Lower lobe of right lung (tissue), 2 donors: Measurements from ENCODE around the gene PCID2. TPM values are rescaled to one million over a fixed set of nuclear protein-coding genes. Genes with fewer than 3 reads are reported as not detected.

Source experiments
- ATAC-seq, 2 donors: fragments of 200-7000 bp; cut with Tn5 transposase; one replicate each; pipeline ENCODE4 v1.9.1; 2020 to 2022; ENCODE audit warnings: mild to moderate bottlenecking in 2 of 2, moderate library complexity in 2 of 2
- DNase-seq: peaks from one replicate; pipeline ENCODE4 v3.0.0-alpha.2; 2020
- H3K27ac ChIP-seq: fragments of 200-600 bp; one replicate; pipeline ENCODE4 v1.8.0; 2022
- H3K27me3 ChIP-seq: fragments of 200-600 bp; one replicate; pipeline ENCODE4 v1.8.0; 2022; ENCODE audit warnings: low read depth
- H3K36me3 ChIP-seq: fragments of 200-600 bp; one replicate; pipeline ENCODE4 v1.8.0; 2022; ENCODE audit warnings: mild to moderate bottlenecking
- H3K4me1 ChIP-seq: fragments of 200-600 bp; one replicate; pipeline ENCODE4 v1.8.0; 2022
- H3K4me3 ChIP-seq: fragments of 200-600 bp; one replicate; pipeline ENCODE4 v1.8.0; 2022; ENCODE audit warnings: mild to moderate bottlenecking
- H3K9me3 ChIP-seq: fragments of 200-600 bp; one replicate; pipeline ENCODE4 v1.8.0; 2022
- CTCF ChIP-seq: fragments of 200-600 bp; IDR thresholded peaks from one replicate; pipeline ENCODE4 v1.8.0; 2022; ENCODE audit warnings: antibody characterized with exemption, mild to moderate bottlenecking
- intact Hi-C: fragments of 100-400 bp; cut with DNase I; formaldehyde crosslinking; loops from one replicate; pipeline ENCODE4 v1.11.0; 2022
- total RNA-seq: library from RNA; stranded (reverse); fragmentation: NEBNext Ultra II Directional; extraction: Animal tissue kit (Norgen Biotek cat#: 25700); gene quantifications from one replicate; pipeline ENCODE4 v1.2.1, GENCODE V29; 2021
- donor health status: DM: no; HTN: yes; CAD: no; lungs with severe emphysema.

PCID2 gene
- total RNA-seq, 1 donor from 2014 or later = 35.1 TPM

DNA sequence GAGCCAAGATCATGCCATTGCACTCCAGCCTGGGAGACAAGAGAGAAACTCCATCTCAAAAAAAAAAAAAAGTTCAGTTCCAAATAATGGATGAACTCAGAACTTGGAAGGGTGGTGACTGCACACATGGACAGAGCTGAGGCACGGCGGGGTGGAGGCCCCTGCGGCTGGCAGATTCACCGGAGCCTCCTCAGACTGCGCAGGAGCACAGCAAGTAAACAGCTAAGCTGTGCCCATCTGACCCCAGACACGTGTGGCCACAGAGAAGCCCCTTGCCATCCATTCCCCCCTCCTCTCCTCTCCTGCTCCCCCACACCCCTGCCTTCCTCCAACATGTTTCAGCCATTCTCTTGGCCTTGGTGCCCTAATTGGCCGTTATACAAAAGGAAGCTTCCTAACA lies 65.6 kb downstream of the PCID2 start:
- Histone ChIP-seq H3K9me3 (no peaks in the 10 kb centered on the region), H3K4me1 (no peaks in the 10 kb centered on the region), H3K27me3 (no peaks in the 10 kb centered on the region), H3K36me3 (no peaks in the 10 kb centered on the region), H3K4me3 (no peak overlapping the region), H3K27ac (no peak overlapping the region)
- no peak for TF ChIP-seq CTCF
- intact Hi-C loops = no loop called here
- DNase-seq (no peak), ATAC-seq (no peak)

DNA sequence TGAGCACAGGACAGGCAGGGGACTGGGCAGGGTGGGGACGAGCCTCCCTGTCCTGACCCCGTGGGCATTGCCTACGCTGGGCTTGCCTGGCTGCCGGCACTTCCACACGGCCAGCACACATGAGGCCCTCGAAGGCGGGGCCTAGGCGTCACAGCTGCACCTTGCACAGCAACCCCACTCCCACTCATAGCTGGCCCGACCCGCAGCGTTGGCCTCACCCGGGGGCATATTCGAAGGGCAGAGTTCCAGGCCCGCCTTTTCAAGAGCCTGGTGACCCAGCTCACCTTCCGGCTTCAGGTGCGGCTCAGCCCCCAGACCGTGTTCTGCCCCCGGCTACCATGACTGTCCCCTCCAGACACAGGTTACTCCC lies 66.9 kb downstream of the PCID2 start:
- intact Hi-C loops = no loop called here
- peak; percentile 40 for DNase-seq
- Histone ChIP-seq H3K4me1 (no peaks in the 10 kb centered on the region), H3K4me3 (no peak overlapping the region), H3K36me3 (no peaks in the 10 kb centered on the region), H3K9me3 (no peaks in the 10 kb centered on the region), H3K27ac (no peak overlapping the region), H3K27me3 (no peaks in the 10 kb centered on the region)
- ATAC-seq = no peak
- no peak for TF ChIP-seq CTCF

DNA sequence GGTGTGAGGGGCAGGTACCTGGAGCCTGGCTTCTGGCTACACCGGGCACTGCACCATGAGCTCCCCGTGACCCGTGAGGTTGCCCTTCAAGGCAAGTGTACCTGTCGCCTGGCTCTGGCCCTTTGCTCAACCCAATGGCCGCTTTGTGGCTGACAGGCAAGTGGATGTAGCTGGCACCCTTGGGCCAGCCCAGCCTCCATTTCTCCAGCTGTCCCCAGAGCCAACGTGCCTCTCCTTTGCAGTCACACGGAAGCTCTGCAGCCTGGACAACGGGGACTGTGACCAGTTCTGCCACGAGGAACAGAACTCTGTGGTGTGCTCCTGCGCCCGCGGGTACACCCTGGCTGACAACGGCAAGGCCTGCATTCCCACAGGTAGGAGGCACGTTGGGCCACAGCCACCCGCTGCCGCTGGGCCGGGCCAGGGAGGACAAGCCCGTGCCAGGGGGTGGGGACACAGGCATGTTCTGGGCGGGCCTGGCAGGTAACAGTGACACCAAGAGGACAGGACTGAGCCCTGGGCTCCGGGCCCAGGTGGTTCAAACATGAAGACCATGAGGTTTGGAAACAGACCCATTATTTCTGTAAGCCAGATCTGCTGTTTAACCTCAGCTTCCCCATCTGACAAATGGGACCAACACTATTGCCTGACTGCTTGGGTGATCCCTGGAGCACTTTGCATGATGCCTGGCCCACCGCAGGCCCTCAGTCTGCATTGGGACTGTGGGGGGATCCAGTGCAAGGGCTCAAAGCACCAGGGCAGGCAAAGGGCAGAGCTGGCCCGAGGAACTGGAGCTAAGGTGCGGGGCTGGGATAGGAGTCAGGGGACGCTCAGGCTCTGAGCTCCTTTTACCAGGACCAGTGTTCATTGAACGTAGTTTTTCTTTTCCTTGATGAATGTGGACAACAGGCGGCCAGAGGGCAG lies 67.5 kb downstream of the PCID2 start:
- intact Hi-C loops = no loop called here
- H3K4me3 ChIP-seq = no peak overlapping the region
- H3K27ac ChIP-seq = no peak overlapping the region
- H3K9me3 ChIP-seq = no peaks in the 10 kb centered on the region
- DNase-seq = peak; percentile 35
- TF ChIP-seq CTCF = no peak
- H3K27me3 ChIP-seq = no peaks in the 10 kb centered on the region
- ATAC-seq = peak in 1 of 2 donors; percentile 34
- H3K4me1 ChIP-seq = no peaks in the 10 kb centered on the region
- no peaks in the 10 kb centered on the region for H3K36me3 ChIP-seq

- H3K27me3 ChIP-seq = no peaks in the 10 kb centered on the region
- intact Hi-C loops = no loop called here
- DNase-seq = no peak
- H3K9me3 ChIP-seq = no peaks in the 10 kb centered on the region
- H3K27ac ChIP-seq = no peak overlapping the region
- ATAC-seq = no peak
- no peak for TF ChIP-seq CTCF
- H3K4me3 ChIP-seq = no peak overlapping the region
- H3K36me3 ChIP-seq = no peaks in the 10 kb centered on the region
- no peaks in the 10 kb centered on the region for H3K4me1 ChIP-seq
Measured at GRCh38 chr13:113139577-113139976, 68.9 kb downstream of the PCID2 start.

DNA sequence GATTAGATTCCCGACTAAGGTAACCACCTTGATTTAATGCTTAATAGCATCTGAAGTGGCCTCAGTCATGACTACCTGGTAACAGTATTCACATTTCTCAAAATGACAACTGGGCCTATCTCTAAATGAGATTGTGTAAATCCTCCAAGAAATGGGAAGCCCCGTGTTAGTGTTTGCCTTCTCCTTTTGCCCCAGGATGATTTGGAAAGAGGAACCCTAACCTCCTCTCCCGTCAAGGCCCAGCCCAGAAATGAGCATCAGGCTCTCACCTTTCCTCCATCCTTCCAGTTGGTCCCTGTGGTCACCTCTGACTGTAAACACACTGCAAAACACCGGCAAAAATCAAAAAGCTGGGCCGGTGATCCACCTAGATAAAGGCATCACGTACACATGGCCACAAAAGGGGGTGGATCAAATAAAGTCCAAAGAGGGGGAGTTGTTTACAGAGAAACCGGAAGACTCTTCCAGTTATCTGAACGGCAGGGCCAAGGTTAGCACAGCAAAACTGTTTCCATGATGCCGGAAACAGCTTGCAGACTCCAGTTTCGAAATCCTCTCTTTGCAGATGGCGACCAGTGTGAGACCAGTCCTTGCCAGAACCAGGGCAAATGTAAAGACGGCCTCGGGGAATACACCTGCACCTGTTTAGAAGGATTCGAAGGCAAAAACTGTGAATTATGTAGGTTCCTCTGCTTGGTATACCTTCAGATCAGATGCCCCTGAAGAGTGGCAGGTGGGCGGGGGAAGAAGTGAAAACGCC lies 69.5 kb downstream of the PCID2 start:
- intact Hi-C loops = no loop called here

More for the DNA sequence above, 69.5 kb downstream of the PCID2 start:
- DNase-seq (no peak), ATAC-seq (no peak)
- Histone ChIP-seq H3K36me3 (no peaks in the 10 kb centered on the region), H3K4me1 (no peaks in the 10 kb centered on the region), H3K9me3 (no peaks in the 10 kb centered on the region), H3K27ac (no peak overlapping the region), H3K27me3 (no peaks in the 10 kb centered on the region), H3K4me3 (no peak overlapping the region)
- TF ChIP-seq CTCF = no peak
